ENCODE measurements around the gene ABCG5.

The ABCG5 gene

GRCh38 chr2:43841949-43842865 is 3.6 kb upstream of the ABCG5 start:
- no peak for DNase-seq (ENCODE audit: low spot score)

- DNase-seq (ENCODE audit: low spot score) = no peak
These were observed 2.3 kb upstream of the ABCG5 start for GRCh38 chr2:43840965-43841364.

- no peak for DNase-seq (ENCODE audit: low spot score)
These were observed 1.3 kb upstream of the ABCG5 start for GRCh38 chr2:43839776-43840564.

GRCh38 chr2:43837831-43838559 is 644 bp downstream of the ABCG5 start:
- no peak for DNase-seq (ENCODE audit: low spot score)

GRCh38 chr2:43837033-43837432 is 1.6 kb downstream of the ABCG5 start:
- DNase-seq (ENCODE audit: low spot score) = no peak

GRCh38 chr2:43832457-43832856 is 6.2 kb downstream of the ABCG5 start:
- DNase-seq (ENCODE audit: low spot score) = no peak

- DNase-seq (ENCODE audit: low spot score) = no peak
These were observed 6.9 kb downstream of the ABCG5 start for GRCh38 chr2:43831543-43832294.

GRCh38 chr2:43826305-43827250 is 12.1 kb downstream of the ABCG5 start:
- no peak for DNase-seq (ENCODE audit: low spot score)

GRCh38 chr2:43825841-43826240 is 12.8 kb downstream of the ABCG5 start:
- no peak for DNase-seq (ENCODE audit: low spot score)

GRCh38 chr2:43824951-43825493 is 13.6 kb downstream of the ABCG5 start:
- no peak for DNase-seq (ENCODE audit: low spot score)

GRCh38 chr2:43824512-43824911 is 14.1 kb downstream of the ABCG5 start:
- DNase-seq (ENCODE audit: low spot score) = no peak

GRCh38 chr2:43823751-43824150 is 14.9 kb downstream of the ABCG5 start:
- DNase-seq (ENCODE audit: low spot score) = no peak

GRCh38 chr2:43822839-43823238 is 15.8 kb downstream of the ABCG5 start:
- DNase-seq (ENCODE audit: low spot score) = no peak

- no peak for DNase-seq (ENCODE audit: low spot score)
These were observed 19.0 kb downstream of the ABCG5 start for GRCh38 chr2:43819491-43820163.

GRCh38 chr2:43818761-43819160 is 19.9 kb downstream of the ABCG5 start:
- peak; percentile 37 for DNase-seq (ENCODE audit: low spot score)

GRCh38 chr2:43814711-43815110 is 23.9 kb downstream of the ABCG5 start:
- no peak for DNase-seq (ENCODE audit: low spot score)

- DNase-seq (ENCODE audit: low spot score) = no peak
These were observed 25.7 kb downstream of the ABCG5 start for GRCh38 chr2:43812947-43813346.

GRCh38 chr2:43812006-43812405 is 26.6 kb downstream of the ABCG5 start:
- DNase-seq (ENCODE audit: low spot score) = no peak

GRCh38 chr2:43810888-43811287 is 27.8 kb downstream of the ABCG5 start:
- DNase-seq (ENCODE audit: low spot score) = no peak

- no peak for DNase-seq (ENCODE audit: low spot score)
These were observed 28.2 kb downstream of the ABCG5 start for GRCh38 chr2:43810452-43810851.

Measured in AG08395 (cell line).